ENCODE results near the gene CIB2.

GRCh38 chr15:78120523-78120922 lies 10.7 kb downstream of the CIB2 start:
- TF ChIP-seq CTCF (IDR thresholded peaks at IDR 0.05) (no peak), POLR2A (IDR thresholded peaks at IDR 0.05) (no peak)
